Measurements from ENCODE around the gene NECTIN1. TPM values are rescaled to one million over a fixed set of nuclear protein-coding genes. Genes with fewer than 3 reads are reported as not detected.

The NECTIN1 gene
- total and polyA plus RNA-seq, 2 experiments from 2014 or later, result 1.0 to 5.2 TPM

- in situ Hi-C loops (cut with MboI), result loop anchor here (10.0 kb wide), 1 partner anchor 415 kb away; no protein-coding TSS in a partner anchor
- no peaks in the 10 kb centered on the region for H3K9me3 ChIP-seq (ENCODE audit: low read depth)
- DNase-seq, result no peak
- no peaks in the 10 kb centered on the region for H3K9me2 ChIP-seq (ENCODE audit: insufficient read depth)
- no peaks in the 10 kb centered on the region for H3F3A ChIP-seq (ENCODE audit: insufficient read depth)
- no peak overlapping the region for H3K4me3 ChIP-seq
- no peaks in the 10 kb centered on the region for H3K27me3 ChIP-seq (replicated peaks; ENCODE audit: insufficient read depth)
- no peaks in the 10 kb centered on the region for H3K36me3 ChIP-seq (ENCODE audit: low read depth)
- H3K4me2 ChIP-seq (ENCODE audit: unreplicated experiment), result no peak overlapping the region
- no peaks in the 10 kb centered on the region for H4K20me1 ChIP-seq (ENCODE audit: insufficient read depth)
- H3K4me1 ChIP-seq (ENCODE audit: insufficient read depth), result peaks cover 12% of the 10 kb centered on the region
- no peak for TF ChIP-seq EZH2 (IDR thresholded peaks at IDR 0.05; ENCODE audit: insufficient read depth, poor library complexity, severe bottlenecking)
- TF ChIP-seq EZH2phosphoT487 (IDR thresholded peaks at IDR 0.05; ENCODE audit: insufficient read depth, low read depth), result no peak
- H3K79me2 ChIP-seq (ENCODE audit: insufficient read depth), result no peaks in the 10 kb centered on the region
- no peak overlapping the region for H3K27ac ChIP-seq
- WGBS, 2 experiments (ENCODE audit: low coverage in 1 of 2, low lambda C conversion rate in 2 of 2, missing lambda C conversion rate in 2 of 2), result 81 to 82% methylated on average over 7 of the region's 7 CpGs
- no peak overlapping the region for H2AFZ ChIP-seq
- H3K9ac ChIP-seq, result no peak overlapping the region
Measured at GRCh38 chr11:119679346-119679745, 49.7 kb downstream of the NECTIN1 start.

GRCh38 chr11:119678351-119678750 is 50.6 kb downstream of the NECTIN1 start:
- Histone ChIP-seq H3F3A (ENCODE audit: insufficient read depth) (no peaks in the 10 kb centered on the region), H3K27ac (no peak overlapping the region), H3K4me2 (ENCODE audit: unreplicated experiment) (no peak overlapping the region), H3K4me3 (no peak overlapping the region), H3K9me2 (ENCODE audit: insufficient read depth) (no peaks in the 10 kb centered on the region), H3K4me1 (ENCODE audit: insufficient read depth) (peaks cover 9% of the 10 kb centered on the region), H2AFZ (no peak overlapping the region), H3K79me2 (ENCODE audit: insufficient read depth) (no peaks in the 10 kb centered on the region), H3K9ac (no peak overlapping the region), H3K9me3 (ENCODE audit: low read depth) (no peaks in the 10 kb centered on the region), H3K36me3 (ENCODE audit: low read depth) (no peaks in the 10 kb centered on the region), H4K20me1 (ENCODE audit: insufficient read depth) (no peaks in the 10 kb centered on the region), H3K27me3 (replicated peaks; ENCODE audit: insufficient read depth) (no peaks in the 10 kb centered on the region)
- in situ Hi-C loops (cut with MboI), result loop anchor here (10.0 kb wide), 1 partner anchor 416 kb away; no protein-coding TSS in a partner anchor
- WGBS, 2 experiments (ENCODE audit: low coverage in 1 of 2, low lambda C conversion rate in 2 of 2, missing lambda C conversion rate in 2 of 2), result 94 to 95% methylated on average over 21 of the region's 21 CpGs
- TF ChIP-seq EZH2 (IDR thresholded peaks at IDR 0.05; ENCODE audit: insufficient read depth, poor library complexity, severe bottlenecking) (no peak), EZH2phosphoT487 (IDR thresholded peaks at IDR 0.05; ENCODE audit: insufficient read depth, low read depth) (no peak)
- DNase-seq, result no peak

- H3K4me2 ChIP-seq (ENCODE audit: unreplicated experiment), result no peak overlapping the region
- H3K27me3 ChIP-seq (replicated peaks; ENCODE audit: insufficient read depth), result no peaks in the 10 kb centered on the region
- no peaks in the 10 kb centered on the region for H3K9me2 ChIP-seq (ENCODE audit: insufficient read depth)
- no peaks in the 10 kb centered on the region for H3K79me2 ChIP-seq (ENCODE audit: insufficient read depth)
- no peaks in the 10 kb centered on the region for H4K20me1 ChIP-seq (ENCODE audit: insufficient read depth)
- peaks cover 9% of the 10 kb centered on the region for H3K4me1 ChIP-seq (ENCODE audit: insufficient read depth)
- H3K4me3 ChIP-seq, result no peak overlapping the region
- no peak overlapping the region for H2AFZ ChIP-seq
- TF ChIP-seq EZH2 (IDR thresholded peaks at IDR 0.05; ENCODE audit: insufficient read depth, poor library complexity, severe bottlenecking) (no peak), EZH2phosphoT487 (IDR thresholded peaks at IDR 0.05; ENCODE audit: insufficient read depth, low read depth) (no peak)
- H3F3A ChIP-seq (ENCODE audit: insufficient read depth), result no peaks in the 10 kb centered on the region
- H3K36me3 ChIP-seq (ENCODE audit: low read depth), result no peaks in the 10 kb centered on the region
- H3K9ac ChIP-seq, result no peak overlapping the region
- WGBS, 2 experiments (ENCODE audit: low coverage in 1 of 2, low lambda C conversion rate in 2 of 2, missing lambda C conversion rate in 2 of 2), result 97 to 98% methylated on average over 9 of the region's 9 CpGs
- no peak overlapping the region for H3K27ac ChIP-seq
- DNase-seq, result no peak
- H3K9me3 ChIP-seq (ENCODE audit: low read depth), result no peaks in the 10 kb centered on the region
- in situ Hi-C loops (cut with MboI), result loop anchor here (10.0 kb wide), 1 partner anchor 417 kb away; no protein-coding TSS in a partner anchor
Measured at GRCh38 chr11:119677840-119678239, 51.2 kb downstream of the NECTIN1 start.

- TF ChIP-seq EZH2phosphoT487 (IDR thresholded peaks at IDR 0.05; ENCODE audit: insufficient read depth, low read depth) (no peak), EZH2 (IDR thresholded peaks at IDR 0.05; ENCODE audit: insufficient read depth, poor library complexity, severe bottlenecking) (no peak)
- peak; percentile 66 for DNase-seq
- no peaks in the 10 kb centered on the region for H3K9me2 ChIP-seq (ENCODE audit: insufficient read depth)
Measured at GRCh38 chr11:119676461-119677020, 52.5 kb downstream of the NECTIN1 start.

More at GRCh38 chr11:119676461-119677020, 52.5 kb downstream of the NECTIN1 start:
- Histone ChIP-seq H2AFZ (no peak overlapping the region), H3K27ac (no peak overlapping the region), H3F3A (ENCODE audit: insufficient read depth) (no peaks in the 10 kb centered on the region), H3K9me3 (ENCODE audit: low read depth) (no peaks in the 10 kb centered on the region), H3K36me3 (ENCODE audit: low read depth) (no peaks in the 10 kb centered on the region), H3K27me3 (replicated peaks; ENCODE audit: insufficient read depth) (no peaks in the 10 kb centered on the region), H3K9ac (no peak overlapping the region), H3K4me3 (no peak overlapping the region), H3K79me2 (ENCODE audit: insufficient read depth) (no peaks in the 10 kb centered on the region), H4K20me1 (ENCODE audit: insufficient read depth) (no peaks in the 10 kb centered on the region), H3K4me2 (ENCODE audit: unreplicated experiment) (no peak overlapping the region), H3K4me1 (ENCODE audit: insufficient read depth) (peaks cover 9% of the 10 kb centered on the region)
- in situ Hi-C loops (cut with MboI), result loop anchor here (10.0 kb wide), 1 partner anchor 418 kb away; no protein-coding TSS in a partner anchor
- WGBS, 2 experiments (ENCODE audit: low coverage in 1 of 2, low lambda C conversion rate in 2 of 2, missing lambda C conversion rate in 2 of 2), result 80 to 83% methylated on average over 10 of the region's 10 CpGs
